HEK293 (cell line): ENCODE data around the gene RPUSD1.

ENCODE experiments used
- CTCF ChIA-PET: fragments of 350-600 bp; formaldehyde crosslinking; extraction: SDS; loops from one replicate; lab custom pipeline; 2021; ENCODE audit warnings: antibody characterized with exemption; lab: Yijun Ruan, JAX
- POLR2A ChIA-PET: fragments of 300-600 bp; formaldehyde crosslinking; extraction: SDS; loops from one replicate; lab custom pipeline; 2020; ENCODE audit warnings: antibody characterized with exemption, inconsistent platforms; lab: Yijun Ruan, JAX
- H3K27ac ChIP-seq: fragments of 200-500 bp; sonication (Bioruptor generic); 2 replicates; pipeline ENCODE4 v1.5.1; 2014; ENCODE audit warnings: low read depth, low read length, control low read depth, inconsistent platforms; ENCODE audit errors: extremely low read depth
- H3K36me3 ChIP-seq, 2 experiments: fragments of 200-500 bp in 1 of 2; sonication (Bioruptor generic) in 1 of 2; 1 replicate in 1 of 2; 2 replicates in 1 of 2; pipeline ENCODE4 v1.5.1; 2014 to 2017; ENCODE audit warnings: inconsistent platforms in 2 of 2, low read length in 2 of 2; ENCODE audit not compliant: control insufficient read depth in 2 of 2, insufficient read depth in 1 of 2
- H3K4me1 ChIP-seq: fragments of 200-500 bp; sonication (Bioruptor generic); 2 replicates; pipeline ENCODE4 v1.5.1; 2014; ENCODE audit warnings: mild to moderate bottlenecking, low read length, inconsistent platforms; ENCODE audit not compliant: control insufficient read depth, insufficient read depth
- H3K4me3 ChIP-seq: 2 replicates; pipeline ENCODE4 v1.5.1; 2011; ENCODE audit warnings: low read depth, mild to moderate bottlenecking, control low read depth, low read length, moderate library complexity
- H3K9me3 ChIP-seq: fragments of 200-500 bp; sonication (Bioruptor generic); 2 replicates; pipeline ENCODE4 v1.5.1; 2014; ENCODE audit warnings: low read depth, low read length, inconsistent platforms; ENCODE audit not compliant: control insufficient read depth, insufficient read depth
- BCL11A ChIP-seq: fragments of 450-650 bp; formaldehyde crosslinking; IDR thresholded peaks from 2 replicates; pipeline ENCODE4 v1.5.1; 2016; ENCODE audit warnings: low read depth, missing biosample characterization, missing genetic modification characterization
- BCL11B ChIP-seq: fragments of 450-650 bp; formaldehyde crosslinking; IDR thresholded peaks from 2 replicates; pipeline ENCODE4 v1.5.1; 2016; ENCODE audit warnings: low read depth, missing biosample characterization, missing genetic modification characterization
- GLIS2 ChIP-seq: fragments of 450-650 bp; formaldehyde crosslinking; IDR thresholded peaks from 2 replicates; pipeline ENCODE4 v1.5.1; 2016; ENCODE audit warnings: missing biosample characterization, missing genetic modification characterization
- SP2 ChIP-seq: fragments of 450-650 bp; formaldehyde crosslinking; IDR thresholded peaks from 2 replicates; pipeline ENCODE4 v1.5.1; 2016; ENCODE audit warnings: missing biosample characterization, missing genetic modification characterization
- TRIM28 ChIP-seq: IDR thresholded peaks from 2 replicates; pipeline ENCODE4 v1.6.1; 2011; ENCODE audit warnings: low read length, control low read depth, borderline replicate concordance
- YY1 ChIP-seq: fragments of 450-650 bp; formaldehyde crosslinking; IDR thresholded peaks from 2 replicates; pipeline ENCODE4 v1.5.1; 2018; ENCODE audit warnings: missing biosample characterization, missing genetic modification characterization
- ZIC2 ChIP-seq: fragments of 450-650 bp; formaldehyde crosslinking; IDR thresholded peaks from 2 replicates; pipeline ENCODE4 v1.5.1; 2016; ENCODE audit warnings: missing biosample characterization, missing genetic modification characterization
- ZNF132 ChIP-seq: fragments of 450-650 bp; formaldehyde crosslinking; IDR thresholded peaks from 2 replicates; pipeline ENCODE4 v1.5.1; 2017; ENCODE audit warnings: missing biosample characterization, missing genetic modification characterization, borderline replicate concordance
- ZNF16 ChIP-seq: fragments of 450-650 bp; formaldehyde crosslinking; IDR thresholded peaks from 2 replicates; pipeline ENCODE4 v1.5.1; 2016; ENCODE audit warnings: low read depth, missing biosample characterization, missing genetic modification characterization
- ZNF433 ChIP-seq: fragments of 450-650 bp; formaldehyde crosslinking; IDR thresholded peaks from 2 replicates; pipeline ENCODE4 v1.5.1; 2016; ENCODE audit warnings: missing biosample characterization, missing genetic modification characterization, low read depth
- ZNF48 ChIP-seq: fragments of 450-650 bp; formaldehyde crosslinking; IDR thresholded peaks from 2 replicates; pipeline ENCODE4 v1.5.1; 2016; ENCODE audit warnings: missing biosample characterization, missing genetic modification characterization
- ZNF571 ChIP-seq: fragments of 450-650 bp; formaldehyde crosslinking; IDR thresholded peaks from 2 replicates; pipeline ENCODE4 v1.5.0; 2017; ENCODE audit warnings: missing biosample characterization, missing genetic modification characterization
- ZNF837 ChIP-seq: fragments of 450-650 bp; formaldehyde crosslinking; IDR thresholded peaks from 2 replicates; pipeline ENCODE4 v1.5.1; 2016; ENCODE audit warnings: missing biosample characterization, missing genetic modification characterization
- TF ChIP-seq, protein P1 (sequence below): fragments of 450-650 bp; formaldehyde crosslinking; IDR thresholded peaks from 2 replicates; pipeline ENCODE4 v1.5.1; 2017; ENCODE audit warnings: missing biosample characterization, mild to moderate bottlenecking, missing genetic modification characterization, moderate library complexity
- TF ChIP-seq, protein P2 (sequence below): fragments of 450-650 bp; formaldehyde crosslinking; IDR thresholded peaks from 2 replicates; pipeline ENCODE4 v1.5.1; 2016; ENCODE audit warnings: missing biosample characterization, missing genetic modification characterization
- TF ChIP-seq, protein P3 (sequence below): fragments of 450-650 bp; formaldehyde crosslinking; IDR thresholded peaks from 2 replicates; pipeline ENCODE4 v1.5.1; 2016; ENCODE audit warnings: missing biosample characterization, missing genetic modification characterization
- TF ChIP-seq, protein P4 (sequence below): fragments of 450-650 bp; formaldehyde crosslinking; IDR thresholded peaks from 2 replicates; pipeline ENCODE4 v1.5.1; 2016; ENCODE audit warnings: missing biosample characterization, missing genetic modification characterization
- TF ChIP-seq, protein P5 (sequence below): fragments of 450-650 bp; formaldehyde crosslinking; IDR thresholded peaks from 2 replicates; pipeline ENCODE4 v1.5.1; 2016; ENCODE audit warnings: missing biosample characterization, missing genetic modification characterization

Gene RPUSD1

DNA sequence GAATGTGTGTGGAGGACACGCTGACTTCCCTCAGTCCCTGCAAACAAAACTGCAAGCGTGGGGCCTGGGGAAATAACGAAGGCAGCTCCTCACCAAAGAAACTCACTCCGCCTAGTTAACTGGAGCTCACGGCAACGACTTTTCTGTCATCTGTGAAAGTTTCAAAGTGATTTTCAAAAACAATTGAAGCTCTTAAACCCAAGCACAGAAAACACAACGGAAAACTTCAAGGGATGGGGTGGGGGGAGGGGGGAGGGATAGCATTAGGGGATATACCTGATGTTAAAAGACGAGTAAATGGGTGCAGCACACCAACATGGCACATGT is 15.5 kb upstream of the RPUSD1 start:
- no peaks in the 10 kb centered on the region for H3K36me3 ChIP-seq
- H3K27ac ChIP-seq: no peak overlapping the region
- no peak overlapping the region for H3K4me3 ChIP-seq
- TF ChIP-seq YY1 (no peak), ZNF132 (tag by site-specific recombination) (no peak)
- H3K4me1 ChIP-seq: peaks cover 2% of the 10 kb centered on the region; the same call in 1 of the 2 replicates
- ChIA-PET CTCF (interaction anchor here (1.0 to 1.2 kb wide), 2 partner anchors 92 to 252 kb away, joined by 4 to 7 read pairs; no protein-coding TSS in a partner anchor), POLR2A (interaction anchor here (1.1 to 2.2 kb wide), 5 partner anchors 9 to 89 kb away, joined by 3 to 13 read pairs (median 4); partner anchors contain the start of genes CCDC78, CHTF18, HAGHL and METRN)
- no peaks in the 10 kb centered on the region for H3K9me3 ChIP-seq

DNA sequence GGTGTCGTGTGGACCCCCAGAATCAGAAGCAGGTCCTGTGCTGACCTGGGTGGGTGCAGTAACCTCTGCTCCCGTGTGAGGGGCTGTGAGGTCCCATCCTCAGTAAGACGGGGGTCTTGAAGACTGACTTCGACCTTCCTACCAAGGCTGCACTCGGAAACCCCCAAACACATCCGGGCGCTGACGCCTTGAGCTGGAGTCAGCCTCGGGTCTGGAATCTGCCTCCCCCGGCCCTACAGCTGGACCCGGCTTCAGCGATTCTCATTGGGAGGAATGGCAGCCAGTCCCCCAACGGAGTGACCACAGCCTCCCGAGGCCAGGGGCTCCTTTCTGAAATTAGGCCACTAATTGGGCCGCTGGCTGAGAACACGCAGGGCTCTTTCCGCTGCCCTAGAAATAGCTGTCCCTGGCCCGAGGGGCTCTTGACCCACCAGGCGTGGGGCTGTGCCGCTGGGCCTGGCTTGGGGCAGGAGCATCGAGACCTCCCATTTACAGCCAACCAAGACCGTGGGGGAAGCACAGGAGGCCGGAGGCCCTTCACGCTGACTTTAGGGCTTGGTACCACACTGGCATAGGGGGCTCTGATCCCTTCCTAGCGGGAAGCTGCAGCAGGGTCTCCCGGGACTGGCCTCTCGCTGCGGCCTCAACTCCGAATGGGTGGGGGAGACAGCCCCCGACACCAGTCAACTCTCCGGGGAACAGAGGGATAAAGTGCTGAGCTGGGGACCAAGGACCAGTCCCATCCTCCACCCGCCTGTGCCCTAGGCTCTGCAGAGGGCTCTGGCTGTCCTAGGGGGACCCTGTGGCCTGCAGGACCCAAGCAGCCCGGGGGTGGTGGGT is 15.0 kb upstream of the RPUSD1 start:
- no peaks in the 10 kb centered on the region for H3K36me3 ChIP-seq
- H3K27ac ChIP-seq: no peak overlapping the region
- 0 out of 2 replicates have a peak, but pooled peaks have one; percentile 15 for TF ChIP-seq GLIS2 (tag by site-specific recombination)
- no peak for TF ChIP-seq ZNF837 (tag by site-specific recombination)
- POLR2A ChIA-PET: interaction anchor here (1.4 to 2.2 kb wide), 4 partner anchors 9 to 77 kb away, joined by 4 to 13 read pairs (median 4); partner anchors contain the start of genes CCDC78, CHTF18, HAGHL and RPUSD1
- no peaks in the 10 kb centered on the region for H3K9me3 ChIP-seq
- H3K4me3 ChIP-seq: no peak overlapping the region
- H3K4me1 ChIP-seq: peaks cover 2% of the 10 kb centered on the region; the same call in 1 of the 2 replicates
- CTCF ChIA-PET: interaction anchor here (1.2 kb wide), 1 partner anchor 91 kb away, joined by 7 read pairs; no protein-coding TSS in a partner anchor

DNA sequence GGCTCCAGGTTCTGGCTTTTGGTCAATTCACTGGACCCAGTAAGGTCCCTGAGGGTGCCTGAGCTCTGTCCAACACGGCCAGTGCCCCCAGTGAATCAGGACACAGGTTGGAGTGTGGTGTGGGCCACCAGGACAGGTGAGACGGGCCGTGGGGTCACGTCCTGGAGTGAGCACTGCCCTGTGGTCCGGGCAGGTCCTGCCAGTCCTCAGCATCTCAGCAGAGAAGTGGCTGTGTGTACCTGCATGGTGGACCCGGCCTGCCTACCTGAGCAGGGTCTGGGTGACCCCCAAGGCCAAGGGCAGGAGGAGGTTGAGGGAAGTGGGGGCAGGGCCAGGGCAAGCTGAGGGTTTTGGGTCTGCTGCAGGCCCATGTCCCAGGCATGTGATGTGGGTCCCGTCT is 14.3 kb upstream of the RPUSD1 start:
- ChIA-PET CTCF (no interaction called here), POLR2A (interaction anchor here (2.2 kb wide), 1 partner anchor 14 kb away, joined by 13 read pairs; the partner anchor contains the start of genes CHTF18 and RPUSD1)

DNA sequence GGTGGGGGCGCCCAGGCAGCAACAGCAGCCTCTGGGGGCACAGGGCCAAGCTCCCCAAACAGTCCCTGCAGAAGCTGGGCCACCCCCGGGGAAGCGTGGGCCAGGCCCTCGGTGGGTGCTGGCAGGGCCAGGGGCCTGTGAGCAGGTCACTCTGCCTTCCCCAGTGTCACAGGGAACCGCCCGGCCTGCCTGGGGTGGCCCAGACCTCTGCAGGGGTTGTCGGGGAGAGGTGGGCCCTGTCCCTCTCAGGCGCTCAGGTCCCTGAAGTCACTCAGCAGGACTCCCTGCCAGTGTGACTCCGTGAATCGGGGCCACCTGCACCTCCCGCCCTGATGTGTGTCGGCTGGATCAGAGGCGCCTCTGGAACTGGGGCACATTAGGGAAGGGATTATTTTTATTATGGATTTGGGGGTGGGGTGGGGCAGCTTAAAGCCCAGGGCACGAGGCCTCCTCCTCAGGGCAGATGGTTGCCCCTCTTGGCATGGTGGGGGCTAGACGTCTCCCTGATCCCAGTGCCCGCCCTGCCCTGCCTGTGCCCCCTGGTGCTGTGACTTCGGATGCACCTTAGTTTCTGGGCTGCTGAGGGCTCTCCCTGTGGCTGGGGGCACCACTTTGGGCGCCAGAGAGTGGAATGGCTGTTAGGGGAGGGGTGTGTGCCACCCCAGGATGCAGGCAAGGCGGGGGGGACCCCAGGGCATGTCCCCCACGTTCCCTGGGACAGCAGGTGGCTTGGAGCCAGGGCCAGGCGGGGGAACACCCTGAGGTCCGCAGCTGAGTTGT is 13.6 kb upstream of the RPUSD1 start:
- ChIA-PET CTCF (no interaction called here), POLR2A (interaction anchor here (1.9 to 3.7 kb wide), 3 partner anchors 13 to 80 kb away, joined by 4 to 23 read pairs (median 13); partner anchors contain the start of genes ANTKMT, CHTF18 and RPUSD1)
- Histone ChIP-seq H3K27ac (no peak overlapping the region), H3K9me3 (no peaks in the 10 kb centered on the region), H3K4me3 (no peak overlapping the region), H3K4me1 (peaks cover 2% of the 10 kb centered on the region; the same call in 1 of the 2 replicates), H3K36me3 (peaks cover 0 to 11% of the 10 kb centered on the region in 2 experiments; a peak in 1 of 3 replicates)
- TF ChIP-seq, protein P1, sequence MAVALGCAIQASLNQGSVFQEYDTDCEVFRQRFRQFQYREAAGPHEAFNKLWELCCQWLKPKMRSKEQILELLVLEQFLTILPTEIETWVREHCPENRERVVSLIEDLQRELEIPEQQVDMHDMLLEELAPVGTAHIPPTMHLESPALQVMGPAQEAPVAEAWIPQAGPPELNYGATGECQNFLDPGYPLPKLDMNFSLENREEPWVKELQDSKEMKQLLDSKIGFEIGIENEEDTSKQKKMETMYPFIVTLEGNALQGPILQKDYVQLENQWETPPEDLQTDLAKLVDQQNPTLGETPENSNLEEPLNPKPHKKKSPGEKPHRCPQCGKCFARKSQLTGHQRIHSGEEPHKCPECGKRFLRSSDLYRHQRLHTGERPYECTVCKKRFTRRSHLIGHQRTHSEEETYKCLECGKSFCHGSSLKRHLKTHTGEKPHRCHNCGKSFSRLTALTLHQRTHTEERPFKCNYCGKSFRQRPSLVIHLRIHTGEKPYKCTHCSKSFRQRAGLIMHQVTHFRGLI: no peak
- TF ChIP-seq ZNF571 (no peak), ZIC2 (tag by site-specific recombination) (peak; percentile 51), ZNF48 (tag by site-specific recombination) (no peak), TRIM28 (no peak), YY1 (no peak)
- TF ChIP-seq, protein P2, sequence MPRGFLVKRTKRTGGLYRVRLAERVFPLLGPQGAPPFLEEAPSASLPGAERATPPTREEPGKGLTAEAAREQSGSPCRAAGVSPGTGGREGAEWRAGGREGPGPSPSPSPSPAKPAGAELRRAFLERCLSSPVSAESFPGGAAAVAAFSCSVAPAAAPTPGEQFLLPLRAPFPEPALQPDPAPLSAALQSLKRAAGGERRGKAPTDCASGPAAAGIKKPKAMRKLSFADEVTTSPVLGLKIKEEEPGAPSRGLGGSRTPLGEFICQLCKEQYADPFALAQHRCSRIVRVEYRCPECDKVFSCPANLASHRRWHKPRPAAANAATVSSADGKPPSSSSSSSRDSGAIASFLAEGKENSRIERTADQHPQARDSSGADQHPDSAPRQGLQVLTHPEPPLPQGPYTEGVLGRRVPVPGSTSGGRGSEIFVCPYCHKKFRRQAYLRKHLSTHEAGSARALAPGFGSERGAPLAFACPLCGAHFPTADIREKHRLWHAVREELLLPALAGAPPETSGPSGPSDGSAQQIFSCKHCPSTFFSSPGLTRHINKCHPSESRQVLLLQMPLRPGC: no peak
- TF ChIP-seq, protein P3, sequence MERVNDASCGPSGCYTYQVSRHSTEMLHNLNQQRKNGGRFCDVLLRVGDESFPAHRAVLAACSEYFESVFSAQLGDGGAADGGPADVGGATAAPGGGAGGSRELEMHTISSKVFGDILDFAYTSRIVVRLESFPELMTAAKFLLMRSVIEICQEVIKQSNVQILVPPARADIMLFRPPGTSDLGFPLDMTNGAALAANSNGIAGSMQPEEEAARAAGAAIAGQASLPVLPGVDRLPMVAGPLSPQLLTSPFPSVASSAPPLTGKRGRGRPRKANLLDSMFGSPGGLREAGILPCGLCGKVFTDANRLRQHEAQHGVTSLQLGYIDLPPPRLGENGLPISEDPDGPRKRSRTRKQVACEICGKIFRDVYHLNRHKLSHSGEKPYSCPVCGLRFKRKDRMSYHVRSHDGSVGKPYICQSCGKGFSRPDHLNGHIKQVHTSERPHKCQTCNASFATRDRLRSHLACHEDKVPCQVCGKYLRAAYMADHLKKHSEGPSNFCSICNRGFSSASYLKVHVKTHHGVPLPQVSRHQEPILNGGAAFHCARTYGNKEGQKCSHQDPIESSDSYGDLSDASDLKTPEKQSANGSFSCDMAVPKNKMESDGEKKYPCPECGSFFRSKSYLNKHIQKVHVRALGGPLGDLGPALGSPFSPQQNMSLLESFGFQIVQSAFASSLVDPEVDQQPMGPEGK (tag by site-specific recombination): peak; percentile 10; the same call in 1 of the 2 replicates
- TF ChIP-seq, protein P4, sequence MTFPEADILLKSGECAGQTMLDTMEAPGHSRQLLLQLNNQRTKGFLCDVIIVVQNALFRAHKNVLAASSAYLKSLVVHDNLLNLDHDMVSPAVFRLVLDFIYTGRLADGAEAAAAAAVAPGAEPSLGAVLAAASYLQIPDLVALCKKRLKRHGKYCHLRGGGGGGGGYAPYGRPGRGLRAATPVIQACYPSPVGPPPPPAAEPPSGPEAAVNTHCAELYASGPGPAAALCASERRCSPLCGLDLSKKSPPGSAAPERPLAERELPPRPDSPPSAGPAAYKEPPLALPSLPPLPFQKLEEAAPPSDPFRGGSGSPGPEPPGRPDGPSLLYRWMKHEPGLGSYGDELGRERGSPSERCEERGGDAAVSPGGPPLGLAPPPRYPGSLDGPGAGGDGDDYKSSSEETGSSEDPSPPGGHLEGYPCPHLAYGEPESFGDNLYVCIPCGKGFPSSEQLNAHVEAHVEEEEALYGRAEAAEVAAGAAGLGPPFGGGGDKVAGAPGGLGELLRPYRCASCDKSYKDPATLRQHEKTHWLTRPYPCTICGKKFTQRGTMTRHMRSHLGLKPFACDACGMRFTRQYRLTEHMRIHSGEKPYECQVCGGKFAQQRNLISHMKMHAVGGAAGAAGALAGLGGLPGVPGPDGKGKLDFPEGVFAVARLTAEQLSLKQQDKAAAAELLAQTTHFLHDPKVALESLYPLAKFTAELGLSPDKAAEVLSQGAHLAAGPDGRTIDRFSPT (tag by site-specific recombination): peak; percentile 80

More for the DNA sequence above, 14.3 kb upstream of the RPUSD1 start:
- TF ChIP-seq BCL11B (peak; percentile 97), ZNF16 (tag by site-specific recombination) (no peak), SP2 (tag by site-specific recombination) (no peak), BCL11A (tag by site-specific recombination) (peak; percentile 70; the same call in 1 of the 2 replicates), ZNF433 (no peak)
- TF ChIP-seq, protein P5, sequence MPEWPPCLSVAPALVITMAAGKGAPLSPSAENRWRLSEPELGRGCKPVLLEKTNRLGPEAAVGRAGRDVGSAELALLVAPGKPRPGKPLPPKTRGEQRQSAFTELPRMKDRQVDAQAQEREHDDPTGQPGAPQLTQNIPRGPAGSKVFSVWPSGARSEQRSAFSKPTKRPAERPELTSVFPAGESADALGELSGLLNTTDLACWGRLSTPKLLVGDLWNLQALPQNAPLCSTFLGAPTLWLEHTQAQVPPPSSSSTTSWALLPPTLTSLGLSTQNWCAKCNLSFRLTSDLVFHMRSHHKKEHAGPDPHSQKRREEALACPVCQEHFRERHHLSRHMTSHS (tag by site-specific recombination): no peak
- Histone ChIP-seq H3K4me1 (peaks cover 2% of the 10 kb centered on the region; the same call in 1 of the 2 replicates), H3K4me3 (no peak overlapping the region), H3K36me3 (peaks cover 0 to 5% of the 10 kb centered on the region in 2 experiments; a peak in 1 of 3 replicates), H3K9me3 (no peaks in the 10 kb centered on the region), H3K27ac (no peak overlapping the region)
